GM21737 (cell line): ENCODE measurements around the gene THRAP3.
"Not testable (repeated sequence)": the region's sequence is repeated elsewhere in the genome, so short reads cannot be mapped to it uniquely, and the experiment has no call there.

Source experiments
- ATAC-seq: cut with Tn5 transposase; IDR thresholded peaks from one replicate; pipeline ENCODE4 v1.9.1; 2021; ENCODE audit warnings: mild to moderate bottlenecking, moderate library complexity; ENCODE audit not compliant: unreplicated experiment

Gene THRAP3

DNA sequence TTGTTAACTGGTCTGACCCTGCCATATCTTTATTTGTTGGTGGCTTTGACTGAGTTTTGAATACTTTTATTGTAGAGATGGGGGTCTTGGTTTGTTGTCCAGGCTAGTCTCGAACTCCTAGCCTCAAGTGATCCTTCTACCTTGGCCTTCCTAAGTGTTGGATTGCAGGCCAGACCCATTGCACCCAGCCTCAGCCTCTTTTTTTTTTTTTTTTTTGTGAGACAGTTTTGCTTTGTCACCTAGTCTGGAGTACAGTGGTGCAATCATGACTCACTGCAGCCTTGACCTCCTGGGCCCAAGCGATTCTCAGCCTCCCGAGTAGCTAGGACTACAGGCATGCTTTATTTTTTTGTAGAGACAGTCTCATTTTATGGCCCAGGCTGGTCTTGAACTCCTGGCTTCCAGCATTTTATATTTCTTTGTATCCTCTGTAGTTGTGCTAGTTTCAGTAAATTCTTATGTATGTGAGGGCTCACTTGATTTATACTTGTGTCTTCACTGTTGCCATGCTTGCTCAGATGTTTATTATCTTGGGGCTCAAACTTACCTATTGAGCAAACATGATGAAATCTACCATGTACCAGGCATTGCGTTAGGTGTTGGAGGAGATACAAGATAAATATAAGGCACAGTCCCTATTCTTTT is 24.1 kb downstream of the THRAP3 start:
- ATAC-seq = no peak

DNA sequence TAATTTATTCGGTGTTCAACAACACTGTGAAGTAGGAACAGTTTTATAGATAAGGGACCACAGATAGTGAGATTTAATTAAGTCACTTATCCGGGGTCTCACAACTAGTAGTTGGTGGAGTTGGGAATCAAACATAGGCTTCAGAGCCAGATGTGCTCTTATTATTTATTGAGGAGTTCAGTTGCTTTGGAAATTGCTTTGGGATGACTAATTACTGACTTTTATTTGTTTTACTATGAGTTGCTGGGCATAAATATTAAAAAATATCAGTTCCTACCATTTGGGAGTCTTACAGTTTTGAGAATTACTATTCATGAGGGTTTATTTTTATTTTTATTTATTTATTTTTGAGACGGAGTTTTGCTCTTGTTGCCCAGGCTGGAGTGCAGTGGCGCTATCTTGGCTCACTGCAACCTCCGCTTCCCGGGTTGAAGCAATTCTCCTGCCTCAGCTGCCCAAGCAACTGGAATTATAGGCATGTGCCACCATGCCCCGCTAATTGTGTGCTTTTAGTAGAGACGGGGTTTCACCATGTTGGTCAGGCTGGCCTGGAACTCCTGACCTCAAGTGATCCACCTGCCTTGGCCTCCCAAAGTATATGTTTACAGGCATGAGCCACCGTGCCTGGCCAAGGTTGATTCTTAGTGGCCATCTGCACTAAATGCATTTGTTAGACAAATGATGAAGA is 27.7 kb downstream of the THRAP3 start:
- ATAC-seq = no peak

DNA sequence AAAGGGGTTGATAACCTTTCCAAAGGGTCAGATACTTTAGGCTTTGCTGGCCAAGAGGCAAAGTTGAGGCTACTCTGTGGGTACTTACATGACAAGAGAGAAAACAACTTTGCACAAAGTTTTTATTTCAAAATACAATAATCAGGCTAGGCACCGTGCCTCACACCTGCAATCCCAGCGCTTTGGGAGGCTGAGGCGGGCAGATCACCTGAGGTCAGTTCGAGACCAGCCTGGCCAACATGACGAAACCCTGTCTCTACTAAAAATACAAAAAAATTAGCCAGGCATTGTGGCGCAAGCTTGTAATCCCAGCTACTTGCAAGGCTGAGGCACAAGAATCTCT is 28.2 kb downstream of the THRAP3 start:
- not testable (repeated sequence) for ATAC-seq

DNA sequence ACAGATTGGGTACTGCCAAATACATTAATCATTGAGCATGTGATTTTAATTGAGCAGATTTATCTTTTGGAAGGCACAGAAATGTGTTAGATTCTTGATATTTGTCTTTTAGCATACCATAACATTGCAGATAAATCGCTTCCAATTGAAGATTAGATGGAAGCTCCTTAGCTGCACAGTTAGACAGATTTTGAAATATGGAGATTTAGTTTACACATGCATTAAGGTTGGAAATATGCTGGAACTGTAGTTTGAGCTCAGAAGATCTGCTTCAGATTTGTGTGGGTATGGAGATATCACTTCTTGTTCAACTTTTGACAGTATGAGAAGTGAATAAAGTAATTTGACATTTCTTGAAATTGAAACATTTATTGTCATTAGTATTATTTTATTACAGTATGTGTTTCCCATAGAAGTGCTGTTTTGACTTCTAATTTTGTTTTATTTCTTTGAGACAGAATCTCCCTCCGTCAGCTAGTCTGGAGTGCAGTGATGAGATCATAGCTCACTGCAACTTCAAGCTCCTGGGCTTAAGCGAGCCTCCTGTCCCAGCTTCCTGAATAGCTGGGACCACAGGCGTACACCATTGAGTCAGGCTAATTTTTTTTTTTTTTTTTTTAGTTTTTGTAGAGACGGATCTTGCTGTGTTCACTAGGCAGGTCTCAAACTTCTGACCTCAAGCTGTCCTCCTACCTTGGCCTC is 29.1 kb downstream of the THRAP3 start:
- no peak for ATAC-seq

DNA sequence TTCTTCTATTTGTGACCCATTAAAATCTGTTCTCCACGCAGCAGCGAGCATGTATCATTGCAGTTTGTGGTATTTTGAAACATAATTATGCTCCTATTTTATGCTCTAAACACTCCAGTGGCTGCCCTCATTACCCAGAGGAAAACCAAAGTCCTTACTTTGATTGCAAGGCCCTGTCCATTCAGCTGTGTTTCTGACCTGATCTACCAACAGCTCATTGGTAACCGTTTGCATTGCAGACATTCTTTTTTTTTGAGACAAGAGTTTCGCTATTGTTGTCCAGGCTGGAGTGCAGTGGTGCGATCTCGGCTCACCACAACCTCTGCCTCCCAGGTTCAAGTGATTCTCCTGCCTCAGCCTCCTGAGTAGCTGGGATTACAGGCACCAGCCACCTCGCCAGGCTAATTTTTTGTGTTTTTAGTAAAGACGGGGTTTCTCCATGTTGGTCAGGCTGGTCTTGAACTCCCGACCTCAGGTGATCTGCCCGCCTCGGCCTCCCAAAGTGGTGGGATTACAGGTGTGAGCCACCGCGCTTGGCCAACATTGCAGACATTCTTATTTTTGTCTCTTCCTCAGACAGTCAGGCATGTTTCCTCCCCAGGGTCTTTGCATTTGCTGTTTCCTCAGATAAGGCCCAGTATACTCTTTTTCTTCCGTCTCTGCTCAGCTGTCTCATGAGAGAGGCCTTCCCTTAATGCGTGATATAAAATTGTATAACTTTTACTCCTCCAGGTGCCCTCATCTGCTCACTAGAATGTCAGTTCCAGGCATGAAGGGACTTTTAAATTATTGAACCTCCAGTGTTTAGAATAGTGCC is 32.5 kb downstream of the THRAP3 start:
- ATAC-seq = no peak

DNA sequence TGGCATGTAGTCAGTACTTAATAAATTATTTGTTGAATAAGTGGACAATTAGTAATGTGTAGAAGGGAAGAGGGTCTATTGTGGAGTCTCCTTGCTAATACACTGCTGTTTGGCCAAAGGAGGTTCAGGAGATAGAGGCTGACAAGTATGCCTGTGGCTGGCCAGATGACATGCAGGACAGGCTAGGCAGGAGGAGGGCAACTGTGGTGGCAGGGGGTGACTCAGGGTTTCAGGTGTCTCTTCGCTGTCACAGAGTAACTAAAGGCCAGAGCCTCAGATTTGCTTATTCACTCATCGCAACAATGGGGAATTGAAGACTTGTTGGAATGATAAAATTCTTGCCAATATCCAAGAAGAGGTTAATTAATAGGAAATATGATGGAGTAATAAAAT is 33.1 kb downstream of the THRAP3 start:
- ATAC-seq = no peak

DNA sequence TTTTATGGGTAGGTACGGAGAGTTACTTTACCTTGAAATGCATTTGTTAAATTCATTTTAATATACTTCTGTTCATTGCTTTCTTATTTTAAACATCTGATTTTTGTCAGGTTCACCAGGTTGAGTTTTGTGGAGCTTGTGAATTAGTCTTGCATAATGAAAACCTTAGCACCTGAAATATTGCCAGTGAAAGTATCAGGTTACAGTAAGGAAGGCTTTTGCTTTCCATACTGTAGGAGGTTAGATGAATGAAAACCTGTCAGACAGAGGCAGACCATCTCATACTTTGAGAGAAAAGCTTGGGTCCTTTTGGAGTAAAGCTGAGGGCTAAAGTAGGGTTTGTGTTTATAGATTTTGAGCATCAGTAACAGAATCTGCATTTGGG is 34.7 kb downstream of the THRAP3 start:
- no peak for ATAC-seq

DNA sequence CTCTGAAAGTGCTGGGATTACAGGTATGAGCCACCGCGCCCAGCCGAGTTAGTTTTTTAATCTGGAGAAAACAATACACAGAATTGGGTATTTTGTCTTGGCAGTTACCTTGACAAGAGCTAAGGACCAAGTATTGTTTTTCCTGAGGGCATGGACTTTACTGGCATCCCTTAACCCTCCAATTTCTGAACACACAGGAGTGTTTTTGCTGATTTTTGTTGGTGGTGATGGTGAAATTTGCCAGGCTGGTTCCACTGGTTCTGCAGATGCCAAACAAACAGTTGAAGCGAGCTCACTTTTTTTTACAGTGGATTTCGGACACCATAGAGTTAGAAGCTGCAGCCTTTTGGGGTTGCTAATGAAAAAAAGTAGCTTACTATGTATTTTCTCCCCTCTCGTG is 44.7 kb downstream of the THRAP3 start:
- ATAC-seq = no peak

DNA sequence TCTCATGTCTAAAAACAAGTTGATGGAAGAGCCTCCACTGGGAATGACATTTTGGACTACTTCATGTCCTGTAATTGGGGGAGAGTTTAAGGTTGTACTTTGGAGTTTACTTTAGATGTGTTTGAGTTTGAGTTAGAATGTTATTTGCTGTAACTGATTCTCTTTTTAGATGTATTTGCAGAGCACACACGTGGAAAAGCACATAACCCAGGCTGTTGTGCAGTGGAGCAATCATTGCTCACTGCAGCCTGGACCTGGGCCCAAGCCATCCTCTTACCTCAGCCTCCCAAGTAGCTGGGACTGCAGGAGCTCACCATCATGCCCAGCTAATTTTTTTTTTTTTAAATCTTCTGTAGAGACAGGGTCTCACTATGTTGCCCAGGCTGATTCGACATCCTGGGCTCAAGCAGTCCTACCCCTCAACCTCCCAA is 45.2 kb downstream of the THRAP3 start:
- no peak for ATAC-seq

DNA sequence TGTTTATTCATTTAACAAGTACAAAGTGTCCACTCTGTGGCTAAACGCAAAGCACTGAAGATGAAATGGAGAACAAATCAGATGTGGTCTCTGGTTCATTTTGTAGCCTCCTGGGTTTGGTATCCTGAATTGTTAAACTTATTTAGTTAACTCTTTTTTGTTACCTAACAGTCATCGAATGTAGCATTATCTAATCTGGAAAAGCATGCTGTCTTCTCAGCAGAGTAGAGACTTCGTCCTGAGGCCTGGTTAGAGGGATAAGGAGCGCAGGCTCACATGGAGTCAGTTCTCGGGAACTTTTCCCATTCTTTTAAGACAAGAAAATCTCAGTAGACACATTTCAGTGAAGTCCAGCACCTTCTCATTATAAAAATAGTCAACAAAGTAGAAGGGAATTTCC is 48.8 kb downstream of the THRAP3 start:
- ATAC-seq = no peak

DNA sequence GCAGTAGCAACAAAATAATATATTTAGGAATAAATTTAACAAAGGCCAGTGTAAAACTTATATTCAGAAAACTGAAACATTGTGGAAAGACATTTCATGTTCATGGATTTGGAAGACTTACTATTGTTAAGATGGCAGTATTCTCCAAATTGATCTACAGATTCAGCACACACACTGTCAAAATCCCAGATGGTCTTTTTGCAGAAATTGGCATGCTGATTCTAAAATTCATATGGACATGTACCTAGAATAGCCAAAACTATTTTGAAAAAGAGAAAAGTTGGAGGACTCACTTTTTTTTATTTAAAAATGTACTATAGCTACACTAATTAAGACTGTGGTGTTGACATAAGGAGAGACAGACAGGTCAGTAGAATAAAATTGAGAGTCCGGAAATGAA is 50.0 kb downstream of the THRAP3 start:
- no peak for ATAC-seq

DNA sequence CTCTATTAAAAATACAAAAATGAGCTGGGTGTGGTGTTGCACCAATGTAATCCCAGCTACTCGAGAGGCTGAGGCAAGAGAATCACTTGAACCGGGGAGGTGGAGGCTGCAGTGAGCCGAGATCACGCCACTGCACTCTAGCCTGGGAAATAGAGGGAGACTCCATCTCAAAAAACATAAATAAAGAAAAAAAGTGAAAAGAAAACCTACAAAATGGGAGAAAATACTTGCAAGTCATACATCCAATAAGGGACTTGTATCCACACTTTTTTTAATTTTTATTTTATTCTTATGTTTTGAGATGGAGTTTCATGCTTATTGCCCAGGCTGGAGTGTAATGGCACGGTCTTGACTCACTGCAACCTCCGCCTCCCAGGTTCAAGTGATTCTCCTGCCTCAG is 52.4 kb downstream of the THRAP3 start:
- no peak for ATAC-seq

DNA sequence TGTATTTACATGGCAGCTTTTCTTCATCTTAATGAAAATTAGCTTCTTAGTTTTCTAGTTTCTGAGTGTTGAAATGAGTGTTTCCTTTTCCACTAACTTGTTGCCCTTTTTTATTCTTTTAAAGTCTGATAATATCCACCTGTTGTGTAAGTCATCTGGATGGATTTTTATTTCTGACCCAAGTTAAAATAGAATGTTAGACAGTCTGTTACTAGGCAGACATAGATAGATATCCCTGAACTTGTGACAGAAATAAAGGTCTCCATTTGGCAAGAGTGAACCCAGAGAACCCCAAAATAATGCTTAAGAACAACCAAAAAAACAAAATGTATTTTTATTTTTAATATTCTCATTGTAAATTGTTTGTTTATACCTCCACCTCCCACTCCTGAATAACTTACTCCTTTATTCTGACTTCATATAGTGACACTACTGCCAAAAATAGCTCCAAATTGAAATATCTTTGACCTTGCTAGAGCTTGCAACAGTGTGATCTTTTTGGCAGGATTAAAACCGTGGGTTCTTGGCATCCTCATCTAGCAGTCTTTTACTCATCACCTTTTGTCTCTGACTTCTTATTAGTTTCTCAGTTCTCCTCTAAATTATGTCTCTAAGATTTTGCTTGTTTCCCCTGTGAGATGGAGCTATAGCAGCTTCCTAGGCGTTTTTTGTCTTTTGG is 55.0 kb downstream of the THRAP3 start:
- ATAC-seq = no peak

DNA sequence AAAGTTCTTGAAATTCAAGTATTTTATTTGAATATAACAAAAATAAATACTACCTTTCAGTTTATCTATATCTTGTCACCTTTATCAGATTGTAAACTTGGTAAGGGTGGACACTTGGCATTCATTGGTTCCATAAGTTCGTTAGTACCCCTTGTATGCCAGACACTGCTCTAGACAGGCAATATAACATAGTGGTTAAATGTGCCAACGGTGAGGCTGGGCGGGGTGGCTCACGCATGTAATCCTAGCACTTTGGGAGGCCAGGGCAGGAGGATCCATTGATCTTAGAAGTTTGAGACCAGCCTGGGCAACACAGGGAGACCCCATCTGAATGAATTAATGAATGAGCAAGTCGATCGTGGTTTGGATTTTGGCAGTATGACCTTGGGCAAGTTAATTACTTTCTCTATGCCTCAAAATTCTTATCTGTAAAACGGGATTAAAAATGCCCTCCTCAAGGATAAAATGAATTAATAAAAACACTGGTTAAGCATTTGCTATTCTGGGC is 55.6 kb downstream of the THRAP3 start:
- ATAC-seq = no peak

DNA sequence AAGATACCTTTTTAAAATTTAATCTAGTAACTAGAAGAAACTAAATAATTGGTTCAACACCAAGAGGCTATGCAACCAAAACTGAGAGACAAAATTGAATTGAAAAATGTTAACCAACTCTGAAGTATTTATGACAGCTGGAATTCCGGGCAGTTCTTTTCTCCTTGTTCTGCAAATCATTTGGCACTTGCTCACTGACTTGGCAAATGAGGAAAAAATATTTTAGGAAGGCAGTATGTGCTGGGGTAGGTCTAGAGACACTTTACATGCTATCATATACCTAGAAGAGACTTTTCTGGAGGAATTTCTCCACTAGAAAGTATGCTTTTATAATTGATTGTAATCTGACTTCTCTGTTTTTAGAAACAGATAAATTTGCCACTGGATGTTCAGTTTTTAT is 59.8 kb downstream of the THRAP3 start:
- ATAC-seq = no peak

DNA sequence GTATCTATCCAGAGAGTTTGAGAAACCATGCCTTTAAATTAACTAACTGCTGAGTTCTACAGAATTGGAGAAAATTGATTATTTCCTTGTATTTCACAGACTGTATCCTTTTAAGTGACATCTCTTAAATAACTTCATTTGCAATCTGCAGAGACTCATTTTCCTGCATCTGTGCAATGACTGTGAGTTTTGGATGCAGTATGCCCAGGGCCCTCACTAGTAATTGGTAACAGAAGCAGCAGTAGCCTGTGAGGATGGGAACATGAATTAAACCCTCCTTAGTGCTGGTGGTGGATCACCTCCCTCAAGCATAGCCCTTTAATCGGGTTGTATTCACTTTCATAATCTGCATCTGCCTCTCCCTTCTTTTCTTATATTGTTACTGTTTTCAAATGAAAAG is 60.3 kb downstream of the THRAP3 start:
- ATAC-seq = no peak

DNA sequence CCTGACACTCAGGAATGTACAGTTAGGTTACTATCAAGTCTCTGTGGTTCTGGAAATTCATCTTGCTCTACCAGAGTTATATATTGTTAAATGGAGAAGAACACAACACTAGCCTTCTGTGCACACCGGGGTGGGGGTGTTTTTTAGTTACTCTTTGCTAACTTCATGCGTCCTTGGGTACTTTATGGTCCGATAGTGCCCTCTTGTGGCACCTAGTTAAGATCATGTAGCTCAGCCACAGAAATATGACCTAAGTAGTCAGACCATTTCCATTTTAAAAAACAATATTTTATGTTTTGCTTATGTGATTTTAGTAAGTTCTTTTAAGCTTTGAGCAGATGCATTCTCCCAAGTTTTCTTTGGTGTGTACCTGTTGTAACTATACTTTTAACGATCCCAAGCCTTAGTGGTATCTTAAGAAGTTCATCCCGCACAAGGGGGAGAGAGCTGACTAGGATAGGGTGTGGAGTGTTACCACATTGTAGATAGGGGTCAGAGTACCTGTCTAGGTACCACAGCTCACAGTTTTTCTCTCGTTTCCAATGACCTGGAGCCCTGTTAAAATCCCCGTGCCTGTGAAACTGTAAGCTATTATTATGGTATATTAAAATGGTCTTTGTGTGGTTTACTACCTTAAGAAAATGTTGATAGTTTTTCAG is 61.3 kb downstream of the THRAP3 start:
- ATAC-seq = no peak

DNA sequence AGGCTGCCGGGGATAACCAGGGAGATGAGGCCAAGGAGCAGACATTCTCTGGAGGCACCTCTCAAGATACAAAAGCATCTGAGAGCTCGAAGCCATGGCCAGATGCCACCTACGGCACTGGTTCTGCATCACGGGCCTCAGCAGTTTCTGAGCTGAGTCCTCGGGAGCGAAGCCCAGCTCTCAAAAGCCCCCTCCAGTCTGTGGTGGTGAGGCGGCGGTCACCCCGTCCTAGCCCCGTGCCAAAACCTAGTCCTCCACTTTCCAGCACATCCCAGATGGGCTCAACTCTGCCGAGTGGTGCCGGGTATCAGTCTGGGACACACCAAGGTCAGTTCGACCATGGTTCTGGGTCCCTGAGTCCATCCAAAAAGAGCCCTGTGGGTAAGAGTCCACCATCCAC is 62.6 kb downstream of the THRAP3 start:
- no peak for ATAC-seq

DNA sequence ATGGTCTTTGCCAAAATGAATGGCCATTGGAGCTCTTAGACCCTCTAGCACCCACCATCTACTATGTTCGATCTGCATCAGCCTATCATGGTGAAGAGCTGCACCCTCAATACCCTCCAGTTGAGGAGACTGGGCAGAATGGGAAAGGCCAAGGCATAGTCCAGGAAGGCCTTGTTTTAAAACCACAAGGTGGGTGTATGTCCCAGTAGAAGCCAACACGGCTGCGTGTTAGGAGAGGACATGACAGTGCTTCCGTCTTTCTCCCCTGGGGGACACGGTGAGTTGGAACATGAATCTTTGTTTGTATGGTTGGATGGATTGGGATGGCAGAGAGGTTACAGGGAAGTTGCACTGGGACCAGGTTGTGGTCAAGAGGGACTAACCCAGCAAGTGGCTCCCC is 63.4 kb downstream of the THRAP3 start:
- no peak for ATAC-seq

DNA sequence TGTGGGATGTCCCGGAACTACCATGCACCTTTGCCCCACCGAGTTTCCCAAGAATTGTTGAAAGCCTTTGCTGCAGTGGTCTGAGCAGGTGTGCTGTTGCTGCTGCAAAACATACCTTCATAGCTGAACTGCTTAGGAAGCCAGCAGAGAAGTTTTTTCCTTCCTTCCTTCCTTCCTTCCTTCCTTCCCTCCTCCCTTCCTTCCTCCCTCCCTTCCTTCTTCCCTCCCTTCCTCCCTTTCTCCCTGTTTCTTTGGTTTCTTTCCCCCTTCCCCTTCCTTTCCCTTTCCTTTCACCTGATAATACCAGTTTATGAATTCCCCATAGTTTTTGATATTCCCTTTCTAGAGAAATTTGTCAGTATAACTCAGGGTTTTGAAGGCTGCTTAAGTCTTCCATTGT is 71.1 kb downstream of the THRAP3 start:
- ATAC-seq = no peak
